A673 (cell line): Measurements from ENCODE around the gene TEX13A.

ENCODE experiments used
- CTCF ChIP-seq: fragments of 300-800, 200-600 bp; sonication (generic); conservative IDR thresholded peaks from 2 replicates; pipeline ENCODE4 v1.5.1; 2017; ENCODE audit warnings: low read depth, mild to moderate bottlenecking, antibody characterized with exemption, low read length, moderate library complexity, mixed read lengths
- EZH2 ChIP-seq: fragments of 200-600 bp; sonication (generic); IDR thresholded peaks from 2 replicates; pipeline ENCODE4 v1.6.1; 2017; ENCODE audit warnings: borderline replicate concordance, low read depth, mild to moderate bottlenecking, mixed read lengths, antibody characterized with exemption, low read length; ENCODE audit not compliant: poor library complexity, severe bottlenecking

GRCh38 chrX:105220636-105221035, at the start of gene TEX13A:
- no peak for TF ChIP-seq CTCF
- no peak for TF ChIP-seq EZH2
